Astrocyte (in vitro differentiated cells and primary cell): ENCODE results near the gene HSPBP1. TPM values are rescaled to one million over a fixed set of nuclear protein-coding genes. Genes with fewer than 3 reads are reported as not detected.

Experiments
- DNase-seq: peaks from one replicate; pipeline ENCODE4 v3.0.0-alpha.2; 2010; ENCODE audit warnings: low read depth
- FAIRE-seq: peaks from 2 replicates; lab custom pipeline; 2011; peaks lifted over from hg19 to GRCh38; lab: Jason Lieb, UNC
- H2AFZ ChIP-seq: 2 replicates; pipeline ENCODE4 v1.6.0; 2012; ENCODE audit warnings: low read depth, low read length, inconsistent platforms
- H3K27ac ChIP-seq: 2 replicates; pipeline ENCODE4 v1.5.1; 2011; ENCODE audit warnings: low read depth, low read length, inconsistent platforms
- H3K27me3 ChIP-seq: 2 replicates; pipeline ENCODE4 v1.6.0; 2011; ENCODE audit warnings: low read length, inconsistent platforms; ENCODE audit not compliant: insufficient read depth
- H3K36me3 ChIP-seq: 2 replicates; pipeline ENCODE4 v1.5.1; 2011; ENCODE audit warnings: low read length, inconsistent platforms; ENCODE audit not compliant: insufficient read depth
- H3K4me1 ChIP-seq: 2 replicates; pipeline ENCODE4 v1.5.1; 2011; ENCODE audit warnings: low read length, inconsistent platforms; ENCODE audit not compliant: insufficient read depth
- H3K4me2 ChIP-seq: 2 replicates; pipeline ENCODE4 v1.6.0; 2012; ENCODE audit warnings: low read length, inconsistent platforms
- H3K4me3 ChIP-seq: 2 replicates; pipeline ENCODE4 v1.5.1; 2011; ENCODE audit warnings: low read depth, mild to moderate bottlenecking, low read length, inconsistent platforms; ENCODE audit not compliant: insufficient read depth
- H3K79me2 ChIP-seq: 2 replicates; pipeline ENCODE4 v1.6.0; 2012; ENCODE audit warnings: mild to moderate bottlenecking, low read length, inconsistent platforms; ENCODE audit not compliant: insufficient read depth
- H3K9ac ChIP-seq: 2 replicates; pipeline ENCODE4 v1.6.0; 2012; ENCODE audit warnings: mild to moderate bottlenecking, low read length, inconsistent platforms
- H3K9me3 ChIP-seq: 2 replicates; pipeline ENCODE4 v1.5.1; 2012; ENCODE audit warnings: low read depth, mild to moderate bottlenecking, low read length, inconsistent platforms; ENCODE audit not compliant: insufficient read depth
- H4K20me1 ChIP-seq: 2 replicates; pipeline ENCODE4 v1.6.0; 2012; ENCODE audit warnings: low read length, inconsistent platforms; ENCODE audit not compliant: insufficient read depth
- H3K27ac Mint-ChIP-seq: one replicate; pipeline ENCODE4 v1.8.0; 2021; ENCODE audit warnings: mild to moderate bottlenecking, mixed read lengths; ENCODE audit not compliant: unreplicated experiment
- H3K27me3 Mint-ChIP-seq: one replicate; pipeline ENCODE4 v1.8.0; 2021; ENCODE audit warnings: low read depth, mixed read lengths; ENCODE audit not compliant: unreplicated experiment
- H3K36me3 Mint-ChIP-seq: one replicate; pipeline ENCODE4 v1.8.0; 2021; ENCODE audit warnings: low read depth, mixed read lengths; ENCODE audit not compliant: unreplicated experiment
- H3K4me1 Mint-ChIP-seq: one replicate; pipeline ENCODE4 v1.8.0; 2021; ENCODE audit warnings: low read depth, mixed read lengths; ENCODE audit not compliant: unreplicated experiment
- H3K4me3 Mint-ChIP-seq: one replicate; pipeline ENCODE4 v1.8.0; 2021; ENCODE audit warnings: mild to moderate bottlenecking, moderate library complexity, mixed read lengths; ENCODE audit not compliant: unreplicated experiment
- H3K9me3 Mint-ChIP-seq: one replicate; pipeline ENCODE4 v1.8.0; 2021; ENCODE audit warnings: mild to moderate bottlenecking, mixed read lengths; ENCODE audit not compliant: unreplicated experiment
- EZH2 ChIP-seq: IDR thresholded peaks from 2 replicates; pipeline ENCODE4 v1.6.1; 2012; ENCODE audit warnings: mild to moderate bottlenecking, low read length, inconsistent platforms; ENCODE audit not compliant: insufficient read depth
- total RNA-seq: library from RNA; stranded (reverse); gene quantifications from 2 replicates; pipeline ENCODE4 v1.2.1, GENCODE V29; 2021
- TF ChIP-seq, protein P1 (sequence below): IDR thresholded peaks from 2 replicates; pipeline ENCODE4 v1.5.1; 2011; ENCODE audit warnings: low read depth, mild to moderate bottlenecking, inconsistent platforms, low read length, moderate library complexity; ENCODE audit not compliant: insufficient read depth

Gene HSPBP1
- total RNA-seq, 1 donor from 2014 or later = 34.8 TPM

DNA sequence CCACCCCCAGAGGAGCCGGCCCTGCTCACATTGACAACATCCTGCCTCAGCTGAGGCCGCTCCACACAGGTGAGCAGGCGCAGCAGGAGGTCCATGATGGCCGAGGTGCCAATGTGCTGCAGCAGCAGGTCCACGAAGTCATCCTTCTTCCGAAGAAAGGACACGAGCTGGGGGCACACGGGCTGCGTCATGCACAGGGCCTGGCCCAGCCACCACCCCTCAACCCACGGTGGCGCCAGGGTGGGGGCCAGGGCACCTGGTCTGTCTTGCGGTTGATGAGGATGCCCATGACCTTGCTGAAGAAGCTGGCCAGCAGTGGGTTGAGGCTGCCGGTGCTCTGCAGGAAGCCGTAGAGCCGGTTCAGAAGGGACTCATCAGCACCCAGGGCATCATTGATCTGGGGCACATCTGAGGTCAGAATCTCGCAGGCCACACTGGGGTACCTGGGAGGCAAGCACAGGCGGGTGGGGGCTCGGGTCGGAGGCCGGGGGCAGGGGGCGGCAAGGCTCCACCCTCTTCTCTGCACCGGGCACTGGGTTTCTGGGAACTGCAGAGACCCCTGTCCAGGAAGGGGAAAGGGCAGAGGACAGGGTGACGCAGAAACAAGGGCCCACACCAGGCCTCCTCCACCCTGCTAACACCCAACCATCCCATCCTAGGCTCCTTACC is 34.5 kb downstream of the HSPBP1 start:
- Histone ChIP-seq H3K27me3 (no peaks in the 10 kb centered on the region), H3K36me3 (peaks cover 6% of the 10 kb centered on the region), H3K9ac (no peak overlapping the region), H3K4me1 (peaks cover 6% of the 10 kb centered on the region), H2AFZ (no peak overlapping the region), H3K27ac (no peak overlapping the region), H3K79me2 (peaks cover 44% of the 10 kb centered on the region), H3K9me3 (no peaks in the 10 kb centered on the region), H3K4me2 (no peak overlapping the region), H3K4me3 (no peak overlapping the region), H4K20me1 (peaks cover 70% of the 10 kb centered on the region)
- H3K36me3 Mint-ChIP-seq = peaks cover 4% of the 10 kb centered on the region
- no peak overlapping the region for H3K27ac Mint-ChIP-seq
- peaks cover 5% of the 10 kb centered on the region for H3K4me1 Mint-ChIP-seq
- no peaks in the 10 kb centered on the region for H3K27me3 Mint-ChIP-seq
- FAIRE-seq (no peak), DNase-seq (no peak)
- TF ChIP-seq, protein P1, sequence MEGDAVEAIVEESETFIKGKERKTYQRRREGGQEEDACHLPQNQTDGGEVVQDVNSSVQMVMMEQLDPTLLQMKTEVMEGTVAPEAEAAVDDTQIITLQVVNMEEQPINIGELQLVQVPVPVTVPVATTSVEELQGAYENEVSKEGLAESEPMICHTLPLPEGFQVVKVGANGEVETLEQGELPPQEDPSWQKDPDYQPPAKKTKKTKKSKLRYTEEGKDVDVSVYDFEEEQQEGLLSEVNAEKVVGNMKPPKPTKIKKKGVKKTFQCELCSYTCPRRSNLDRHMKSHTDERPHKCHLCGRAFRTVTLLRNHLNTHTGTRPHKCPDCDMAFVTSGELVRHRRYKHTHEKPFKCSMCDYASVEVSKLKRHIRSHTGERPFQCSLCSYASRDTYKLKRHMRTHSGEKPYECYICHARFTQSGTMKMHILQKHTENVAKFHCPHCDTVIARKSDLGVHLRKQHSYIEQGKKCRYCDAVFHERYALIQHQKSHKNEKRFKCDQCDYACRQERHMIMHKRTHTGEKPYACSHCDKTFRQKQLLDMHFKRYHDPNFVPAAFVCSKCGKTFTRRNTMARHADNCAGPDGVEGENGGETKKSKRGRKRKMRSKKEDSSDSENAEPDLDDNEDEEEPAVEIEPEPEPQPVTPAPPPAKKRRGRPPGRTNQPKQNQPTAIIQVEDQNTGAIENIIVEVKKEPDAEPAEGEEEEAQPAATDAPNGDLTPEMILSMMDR = no peak
- no peak for TF ChIP-seq EZH2
- no peaks in the 10 kb centered on the region for H3K9me3 Mint-ChIP-seq
- H3K4me3 Mint-ChIP-seq = no peak overlapping the region

DNA sequence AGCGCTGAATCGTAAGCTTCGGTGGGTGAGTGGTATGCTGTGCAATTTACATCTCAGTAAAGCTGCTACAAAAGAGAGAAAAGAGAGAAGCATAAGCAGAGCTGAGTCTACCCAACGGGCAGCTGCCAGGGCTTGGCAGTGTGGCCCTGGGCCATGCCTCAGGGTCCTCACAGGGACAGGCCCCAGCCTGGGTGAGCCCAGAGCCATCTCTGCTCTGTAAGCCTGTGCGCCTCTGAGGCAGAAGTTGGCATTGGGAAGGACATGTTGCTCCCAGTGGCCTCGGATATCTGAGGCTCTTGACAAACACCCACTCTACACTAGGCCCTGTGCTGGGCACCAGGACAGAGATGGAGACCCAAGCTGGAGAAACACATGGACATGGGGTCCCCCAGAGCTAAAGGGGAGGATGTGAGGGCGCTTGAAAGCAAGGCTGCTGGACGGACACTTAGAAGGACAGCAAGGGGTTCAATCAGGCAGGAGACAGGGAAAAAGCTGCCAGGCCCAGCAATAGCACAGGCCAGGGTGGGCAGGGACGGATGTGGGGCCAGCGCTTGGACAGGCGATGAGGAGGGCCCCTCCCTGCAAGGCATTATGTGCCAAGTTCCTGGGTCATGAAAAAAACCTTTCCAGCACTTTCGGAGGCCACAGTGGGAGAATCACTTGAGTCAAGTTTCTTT is 35.8 kb downstream of the HSPBP1 start:
- Histone ChIP-seq H3K9ac (no peak overlapping the region), H3K79me2 (peaks cover 32% of the 10 kb centered on the region), H3K4me1 (peaks cover 6% of the 10 kb centered on the region), H3K4me2 (no peak overlapping the region), H3K27me3 (no peaks in the 10 kb centered on the region), H3K4me3 (no peak overlapping the region), H4K20me1 (peaks cover 61% of the 10 kb centered on the region), H3K9me3 (no peaks in the 10 kb centered on the region), H2AFZ (no peak overlapping the region), H3K27ac (no peak overlapping the region), H3K36me3 (peaks cover 7% of the 10 kb centered on the region)
- no peaks in the 10 kb centered on the region for H3K27me3 Mint-ChIP-seq
- no peaks in the 10 kb centered on the region for H3K9me3 Mint-ChIP-seq
- H3K4me3 Mint-ChIP-seq = no peak overlapping the region
- H3K36me3 Mint-ChIP-seq = peaks cover 4% of the 10 kb centered on the region
- no peak for FAIRE-seq
- H3K4me1 Mint-ChIP-seq = peaks cover 5% of the 10 kb centered on the region
- no peak for DNase-seq
- no peak for TF ChIP-seq EZH2
- TF ChIP-seq, protein P1 = no peak
- H3K27ac Mint-ChIP-seq = no peak overlapping the region

DNA sequence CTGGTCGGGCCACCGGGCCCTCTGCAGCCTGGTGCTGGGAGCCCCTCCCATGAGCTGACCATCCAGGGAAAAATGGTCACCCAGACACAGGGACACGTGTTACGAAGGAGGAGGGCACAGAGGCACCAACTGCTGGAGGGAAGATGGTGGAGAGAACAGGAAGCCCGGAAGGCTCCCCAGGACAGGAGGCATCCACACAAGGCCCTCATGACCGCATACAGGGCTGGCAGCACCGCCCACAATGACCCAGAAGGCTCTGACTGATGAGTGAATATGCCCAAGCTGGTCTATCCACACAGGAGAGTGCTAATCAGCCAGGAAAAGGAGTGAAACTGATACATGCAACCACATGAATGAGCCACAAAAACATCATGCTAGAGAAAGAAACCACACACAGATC is 37.4 kb downstream of the HSPBP1 start:
- Histone ChIP-seq H3K27me3 (no peaks in the 10 kb centered on the region), H3K36me3 (peaks cover 14% of the 10 kb centered on the region), H3K9me3 (no peaks in the 10 kb centered on the region), H4K20me1 (peaks cover 51% of the 10 kb centered on the region), H3K27ac (no peak overlapping the region), H3K9ac (no peak overlapping the region), H3K79me2 (peaks cover 15% of the 10 kb centered on the region), H3K4me2 (no peak overlapping the region), H2AFZ (no peak overlapping the region), H3K4me1 (peaks cover 3% of the 10 kb centered on the region), H3K4me3 (no peak overlapping the region)
- Mint-ChIP-seq H3K36me3 (peaks cover 4% of the 10 kb centered on the region), H3K4me1 (no peaks in the 10 kb centered on the region), H3K9me3 (no peaks in the 10 kb centered on the region), H3K4me3 (no peak overlapping the region), H3K27me3 (no peaks in the 10 kb centered on the region), H3K27ac (no peak overlapping the region)
- DNase-seq (no peak), FAIRE-seq (no peak)
- TF ChIP-seq, protein P1 = no peak
- TF ChIP-seq EZH2 = no peak
